Measurements from ENCODE around the gene ARID1B. TPM values are rescaled to one million over a fixed set of nuclear protein-coding genes. Genes with fewer than 3 reads are reported as not detected.

The ARID1B gene
- total and polyA plus RNA-seq, 10 of the 15 experiments (the other 5 are each of a cell fraction or from before 2014, with no cell fraction given), result 24.7 to 133 (median 54.6) TPM

DNA sequence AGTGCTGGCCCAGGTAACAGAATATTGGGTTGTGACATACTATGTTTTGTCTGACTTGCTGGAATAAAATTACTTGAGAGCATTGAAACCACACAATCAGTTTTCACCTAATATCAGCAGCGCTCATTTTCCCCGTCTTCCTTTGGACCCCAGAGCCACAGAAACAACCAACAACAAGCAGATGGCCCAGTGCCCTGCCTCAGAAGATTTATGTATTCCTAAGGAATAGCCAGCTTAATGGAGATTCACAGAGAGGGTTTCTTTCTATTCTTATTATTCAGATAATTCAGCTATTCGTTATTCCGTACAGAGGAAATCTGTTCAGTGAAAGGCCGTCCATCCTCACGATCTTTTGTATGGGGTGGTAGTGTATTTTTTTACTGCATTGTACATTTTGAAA, 391.3 kb downstream of the ARID1B start (continued):
- TF ChIP-seq, protein P1, sequence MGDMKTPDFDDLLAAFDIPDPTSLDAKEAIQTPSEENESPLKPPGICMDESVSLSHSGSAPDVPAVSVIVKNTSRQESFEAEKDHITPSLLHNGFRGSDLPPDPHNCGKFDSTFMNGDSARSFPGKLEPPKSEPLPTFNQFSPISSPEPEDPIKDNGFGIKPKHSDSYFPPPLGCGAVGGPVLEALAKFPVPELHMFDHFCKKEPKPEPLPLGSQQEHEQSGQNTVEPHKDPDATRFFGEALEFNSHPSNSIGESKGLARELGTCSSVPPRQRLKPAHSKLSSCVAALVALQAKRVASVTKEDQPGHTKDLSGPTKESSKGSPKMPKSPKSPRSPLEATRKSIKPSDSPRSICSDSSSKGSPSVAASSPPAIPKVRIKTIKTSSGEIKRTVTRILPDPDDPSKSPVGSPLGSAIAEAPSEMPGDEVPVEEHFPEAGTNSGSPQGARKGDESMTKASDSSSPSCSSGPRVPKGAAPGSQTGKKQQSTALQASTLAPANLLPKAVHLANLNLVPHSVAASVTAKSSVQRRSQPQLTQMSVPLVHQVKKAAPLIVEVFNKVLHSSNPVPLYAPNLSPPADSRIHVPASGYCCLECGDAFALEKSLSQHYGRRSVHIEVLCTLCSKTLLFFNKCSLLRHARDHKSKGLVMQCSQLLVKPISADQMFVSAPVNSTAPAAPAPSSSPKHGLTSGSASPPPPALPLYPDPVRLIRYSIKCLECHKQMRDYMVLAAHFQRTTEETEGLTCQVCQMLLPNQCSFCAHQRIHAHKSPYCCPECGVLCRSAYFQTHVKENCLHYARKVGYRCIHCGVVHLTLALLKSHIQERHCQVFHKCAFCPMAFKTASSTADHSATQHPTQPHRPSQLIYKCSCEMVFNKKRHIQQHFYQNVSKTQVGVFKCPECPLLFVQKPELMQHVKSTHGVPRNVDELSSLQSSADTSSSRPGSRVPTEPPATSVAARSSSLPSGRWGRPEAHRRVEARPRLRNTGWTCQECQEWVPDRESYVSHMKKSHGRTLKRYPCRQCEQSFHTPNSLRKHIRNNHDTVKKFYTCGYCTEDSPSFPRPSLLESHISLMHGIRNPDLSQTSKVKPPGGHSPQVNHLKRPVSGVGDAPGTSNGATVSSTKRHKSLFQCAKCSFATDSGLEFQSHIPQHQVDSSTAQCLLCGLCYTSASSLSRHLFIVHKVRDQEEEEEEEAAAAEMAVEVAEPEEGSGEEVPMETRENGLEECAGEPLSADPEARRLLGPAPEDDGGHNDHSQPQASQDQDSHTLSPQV (IDR thresholded peaks at IDR 0.05), result no peak
- no peak for TF ChIP-seq ZNF217 (IDR thresholded peaks at IDR 0.05)
- no peak for TF ChIP-seq ZBED1 (IDR thresholded peaks at IDR 0.05; ENCODE audit: borderline replicate concordance)
- TF ChIP-seq STAT1 (conservative IDR thresholded peaks at IDR 0.05), result no peak
- TF ChIP-seq SREBF2 (IDR thresholded peaks at IDR 0.05; ENCODE audit: low read length), result no peak
- TF ChIP-seq IRF4 (IDR thresholded peaks at IDR 0.05; ENCODE audit: low read depth, low read length), result no peak

DNA sequence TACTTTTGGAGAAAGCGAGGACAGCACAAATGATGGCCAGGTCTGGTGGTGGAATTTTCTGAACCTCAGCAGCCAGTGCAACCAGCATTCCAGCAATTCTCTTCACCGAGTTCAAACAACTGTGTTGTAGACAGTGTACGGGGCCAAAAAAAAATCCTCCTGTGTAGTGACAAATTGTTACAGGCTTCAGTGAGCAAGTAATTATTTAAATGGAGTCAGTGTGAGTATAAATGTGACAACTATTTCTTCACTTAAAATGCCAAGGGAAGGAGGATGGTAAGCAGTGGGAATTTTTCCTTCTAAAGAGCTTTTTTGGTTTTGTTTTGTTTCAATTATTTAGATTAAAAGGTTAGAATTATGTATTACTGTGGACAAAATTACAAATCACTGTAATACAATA, 392.0 kb downstream of the ARID1B start:
- WGBS (ENCODE audit: insufficient coverage, insufficient replicate concordance, low lambda C conversion rate, missing lambda C conversion rate), result 98% methylated on average over 3 of the region's 3 CpGs
- SMC1A ChIA-PET (ENCODE audit: uncharacterized antibody, unreplicated experiment), result no interaction called here
- BruUV-seq (replicated peaks), result no TSS peak
- H2AFZ ChIP-seq (ENCODE audit: control insufficient read depth, low read depth, low read length), result no peak overlapping the region
- FAIRE-seq, result no peak
- no peaks in the 10 kb centered on the region for H3K27me3 ChIP-seq (replicated peaks in 1 of 2; ENCODE audit: control insufficient read depth in 2 of 2, insufficient read depth in 2 of 2, low read length in 1 of 2)
- ATAC-seq, result no peak
- POLR2A ChIA-PET, result no interaction called here
- H4K20me1 ChIP-seq (ENCODE audit: control insufficient read depth, insufficient read depth), result peaks cover 2% of the 10 kb centered on the region; the same call in 1 of the 2 replicates
- H3K9ac ChIP-seq (ENCODE audit: control insufficient read depth, insufficient read depth, low read length), result no peak overlapping the region
- RAD21 ChIA-PET (ENCODE audit: unreplicated experiment), result no interaction called here
- intact Hi-C loops (cut with micrococcal nuclease; ENCODE audit: unreplicated experiment), result no loop called here
- in situ Hi-C loops (cut with MboI), result no loop called here
- CTCF ChIA-PET, result no interaction called here
- H3K4me2 ChIP-seq (ENCODE audit: control insufficient read depth, insufficient read depth), result no peak overlapping the region
- no peak overlapping the region for H3K27ac ChIP-seq (ENCODE audit: control insufficient read depth, insufficient read depth)
- H3K4me3 ChIP-seq, result no peak overlapping the region
- no peaks in the 10 kb centered on the region for H3K4me1 ChIP-seq (ENCODE audit: control insufficient read depth, insufficient read depth, low read length)
- H3K9me3 ChIP-seq (replicated peaks; ENCODE audit: control insufficient read depth, insufficient read depth, low read length), result no peaks in the 10 kb centered on the region
- no peaks in the 10 kb centered on the region for H3K79me2 ChIP-seq (ENCODE audit: control insufficient read depth, insufficient read depth, low read length)
- DNase-seq (ENCODE audit: low read depth, low spot score), result no peak
- H3K36me3 ChIP-seq (ENCODE audit: control insufficient read depth in 2 of 2, insufficient read depth in 2 of 2, low read length in 1 of 2), result peaks cover 8 to 38% of the 10 kb centered on the region in 2 experiments
- no peak for TF ChIP-seq EP300 (IDR thresholded peaks at IDR 0.05; ENCODE audit: borderline replicate concordance in 1 of 2, control insufficient read depth in 1 of 2, low read depth in 2 of 2, low read length in 2 of 2)
- no peak for TF ChIP-seq PAX5 (IDR thresholded peaks at IDR 0.05; ENCODE audit: borderline replicate concordance, low read depth, low read length)
- TF ChIP-seq RAD51 (IDR thresholded peaks at IDR 0.05), result no peak
- TF ChIP-seq KLF5 (IDR thresholded peaks at IDR 0.05; ENCODE audit: partially characterized antibody), result no peak
- TF ChIP-seq, protein P2, sequence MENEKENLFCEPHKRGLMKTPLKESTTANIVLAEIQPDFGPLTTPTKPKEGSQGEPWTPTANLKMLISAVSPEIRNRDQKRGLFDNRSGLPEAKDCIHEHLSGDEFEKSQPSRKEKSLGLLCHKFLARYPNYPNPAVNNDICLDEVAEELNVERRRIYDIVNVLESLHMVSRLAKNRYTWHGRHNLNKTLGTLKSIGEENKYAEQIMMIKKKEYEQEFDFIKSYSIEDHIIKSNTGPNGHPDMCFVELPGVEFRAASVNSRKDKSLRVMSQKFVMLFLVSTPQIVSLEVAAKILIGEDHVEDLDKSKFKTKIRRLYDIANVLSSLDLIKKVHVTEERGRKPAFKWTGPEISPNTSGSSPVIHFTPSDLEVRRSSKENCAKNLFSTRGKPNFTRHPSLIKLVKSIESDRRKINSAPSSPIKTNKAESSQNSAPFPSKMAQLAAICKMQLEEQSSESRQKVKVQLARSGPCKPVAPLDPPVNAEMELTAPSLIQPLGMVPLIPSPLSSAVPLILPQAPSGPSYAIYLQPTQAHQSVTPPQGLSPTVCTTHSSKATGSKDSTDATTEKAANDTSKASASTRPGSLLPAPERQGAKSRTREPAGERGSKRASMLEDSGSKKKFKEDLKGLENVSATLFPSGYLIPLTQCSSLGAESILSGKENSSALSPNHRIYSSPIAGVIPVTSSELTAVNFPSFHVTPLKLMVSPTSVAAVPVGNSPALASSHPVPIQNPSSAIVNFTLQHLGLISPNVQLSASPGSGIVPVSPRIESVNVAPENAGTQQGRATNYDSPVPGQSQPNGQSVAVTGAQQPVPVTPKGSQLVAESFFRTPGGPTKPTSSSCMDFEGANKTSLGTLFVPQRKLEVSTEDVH (IDR thresholded peaks at IDR 0.05; ENCODE audit: low read depth, partially characterized antibody), result no peak
- TF ChIP-seq TCF7 (IDR thresholded peaks at IDR 0.05; ENCODE audit: borderline replicate concordance), result no peak
- TF ChIP-seq CHD2 (IDR thresholded peaks at IDR 0.05; ENCODE audit: borderline replicate concordance, low read depth, low read length), result no peak
- TF ChIP-seq MXI1 (IDR thresholded peaks at IDR 0.05; ENCODE audit: low read depth, low read length), result no peak

Measured in GM12878 (cell line).